AG08396 (cell line): Measurements from ENCODE around the gene CAPS2.

Experiments used
- DNase-seq: peaks from one replicate; pipeline ENCODE4 v3.0.0; 2012; ENCODE audit warnings: low spot score, mixed read lengths

Gene CAPS2

GRCh38 chr12:75305412-75306332, 24.5 kb downstream of the CAPS2 start:
- no peak for DNase-seq

GRCh38 chr12:75302781-75303180, 27.3 kb downstream of the CAPS2 start:
- DNase-seq = no peak

- no peak for DNase-seq
These were observed 27.9 kb downstream of the CAPS2 start for GRCh38 chr12:75302225-75302624.

GRCh38 chr12:75294797-75295196, 35.3 kb downstream of the CAPS2 start:
- no peak for DNase-seq

GRCh38 chr12:75294336-75294735, 35.8 kb downstream of the CAPS2 start:
- DNase-seq = no peak

- no peak for DNase-seq
These were observed 39.1 kb downstream of the CAPS2 start for GRCh38 chr12:75291014-75291413.

GRCh38 chr12:75289753-75290152, 40.4 kb downstream of the CAPS2 start:
- no peak for DNase-seq

- no peak for DNase-seq
These were observed 41.3 kb downstream of the CAPS2 start for GRCh38 chr12:75288860-75289259.

GRCh38 chr12:75275702-75276101, 54.4 kb downstream of the CAPS2 start:
- no peak for DNase-seq

- DNase-seq = no peak
These were observed 58.5 kb downstream of the CAPS2 start for GRCh38 chr12:75271576-75271975.

- no peak for DNase-seq
These were observed 60.0 kb downstream of the CAPS2 start for GRCh38 chr12:75270157-75270556.

- no peak for DNase-seq
These were observed 60.9 kb downstream of the CAPS2 start for GRCh38 chr12:75269209-75269608.

- no peak for DNase-seq
These were observed 69.8 kb downstream of the CAPS2 start for GRCh38 chr12:75260316-75260715.

GRCh38 chr12:75259143-75259542, 71.0 kb downstream of the CAPS2 start:
- DNase-seq = no peak

GRCh38 chr12:75257510-75257909, 72.6 kb downstream of the CAPS2 start:
- DNase-seq = no peak

GRCh38 chr12:75245108-75245507, 85.0 kb downstream of the CAPS2 start:
- no peak for DNase-seq

- no peak for DNase-seq
These were observed 90.1 kb downstream of the CAPS2 start for GRCh38 chr12:75239987-75240386.

GRCh38 chr12:75236206-75236605, 93.9 kb downstream of the CAPS2 start:
- no peak for DNase-seq

GRCh38 chr12:75227132-75227531, 103.0 kb downstream of the CAPS2 start:
- no peak for DNase-seq
